ENCODE results near the gene PARG.
A peak's percentile ranks its signal among the peaks of the same experiment; 100 is the strongest.
"Not testable (repeated sequence)": the region's sequence is repeated elsewhere in the genome, so short reads cannot be mapped to it uniquely, and the experiment has no call there.

PARG gene

GRCh38 chr10:49849520-49849919 lies 92.3 kb downstream of the PARG start:
- H2BK12ac ChIP-seq (ENCODE audit: low read length); H3K4ac ChIP-seq (ENCODE audit: low read depth, low read length); H3K23ac ChIP-seq (ENCODE audit: low read length); H3K9ac ChIP-seq (ENCODE audit: low read length); H3K4me1 ChIP-seq (ENCODE audit: control insufficient read depth in 1 of 2, insufficient read depth in 2 of 2, low read length in 2 of 2); H3K79me2 ChIP-seq (ENCODE audit: control insufficient read depth, insufficient read depth, low read length, poor library complexity); H4K12ac ChIP-seq (ENCODE audit: low read depth, low read length); H3K36me3 ChIP-seq (ENCODE audit: control insufficient read depth in 1 of 2, insufficient read depth in 2 of 2, low read length in 2 of 2); H4K8ac ChIP-seq (ENCODE audit: low read depth, low read length); DNase-seq; H3K27me3 ChIP-seq (ENCODE audit: insufficient read depth, low read length); H3K18ac ChIP-seq (ENCODE audit: low read length); H3K79me1 ChIP-seq (ENCODE audit: low read length); H4K91ac ChIP-seq (ENCODE audit: low read depth, low read length); H3K9me3 ChIP-seq (ENCODE audit: insufficient read depth, low read depth, low read length); H2BK120ac ChIP-seq (ENCODE audit: insufficient read depth, low read length, poor library complexity); H3K27ac ChIP-seq (ENCODE audit: low read depth, low read length); H3K4me3 ChIP-seq (ENCODE audit: low read depth, low read length); H2BK5ac ChIP-seq (ENCODE audit: low read depth, low read length, poor library complexity); H3K4me2 ChIP-seq (ENCODE audit: low read length); H2AFZ ChIP-seq (ENCODE audit: insufficient read depth, low read length, poor library complexity); H3K14ac ChIP-seq (ENCODE audit: low read length); H2AK5ac ChIP-seq (ENCODE audit: low read length): not testable (repeated sequence)
- WGBS (ENCODE audit: extremely low coverage, insufficient coverage, insufficient read length): no CpG with 5 or more reads among the region's 4 CpGs

- no peak overlapping the region for H3K9ac ChIP-seq (ENCODE audit: low read length)
- peak overlapping the region; percentile 29 for H3K14ac ChIP-seq (ENCODE audit: low read length)
- no peaks in the 10 kb centered on the region for H3K79me2 ChIP-seq (ENCODE audit: control insufficient read depth, insufficient read depth, low read length, poor library complexity)
- peaks cover 0 to 2% of the 10 kb centered on the region in 2 experiments for H3K4me1 ChIP-seq (ENCODE audit: control insufficient read depth in 1 of 2, insufficient read depth in 2 of 2, low read length in 2 of 2)
- peaks cover 9% of the 10 kb centered on the region for H3K79me1 ChIP-seq (ENCODE audit: low read length)
- no peak for DNase-seq
- H3K9me3 ChIP-seq (ENCODE audit: insufficient read depth, low read depth, low read length): no peaks in the 10 kb centered on the region
- H2AFZ ChIP-seq (ENCODE audit: insufficient read depth, low read length, poor library complexity): no peak overlapping the region
- H3K27ac ChIP-seq (ENCODE audit: low read depth, low read length): no peak overlapping the region
- H2BK5ac ChIP-seq (ENCODE audit: low read depth, low read length, poor library complexity): no peak overlapping the region
- no peaks in the 10 kb centered on the region for H3K27me3 ChIP-seq (ENCODE audit: insufficient read depth, low read length)
- H3K36me3 ChIP-seq (ENCODE audit: control insufficient read depth in 1 of 2, insufficient read depth in 2 of 2, low read length in 2 of 2): peaks cover 0 to 2% of the 10 kb centered on the region in 2 experiments
- no peak overlapping the region for H3K4ac ChIP-seq (ENCODE audit: low read depth, low read length)
- no peak overlapping the region for H2BK12ac ChIP-seq (ENCODE audit: low read length)
- H2BK120ac ChIP-seq (ENCODE audit: insufficient read depth, low read length, poor library complexity): no peak overlapping the region
- H3K4me3 ChIP-seq (ENCODE audit: low read depth, low read length): no peak overlapping the region
- no CpG with 5 or more reads among the region's 7 CpGs for WGBS (ENCODE audit: extremely low coverage, insufficient coverage, insufficient read length)
- no peak overlapping the region for H2AK5ac ChIP-seq (ENCODE audit: low read length)
- no peak overlapping the region for H4K8ac ChIP-seq (ENCODE audit: low read depth, low read length)
- no peak overlapping the region for H4K91ac ChIP-seq (ENCODE audit: low read depth, low read length)
- no peak overlapping the region for H3K23ac ChIP-seq (ENCODE audit: low read length)
- no peak overlapping the region for H3K4me2 ChIP-seq (ENCODE audit: low read length)
- peak overlapping the region; percentile 35 for H3K18ac ChIP-seq (ENCODE audit: low read length)
- no peak overlapping the region for H4K12ac ChIP-seq (ENCODE audit: low read depth, low read length)
Measured at GRCh38 chr10:49844775-49845595, 96.8 kb downstream of the PARG start.

- not testable (repeated sequence) for H2BK5ac ChIP-seq (ENCODE audit: low read depth, low read length, poor library complexity); DNase-seq; H3K4me3 ChIP-seq (ENCODE audit: low read depth, low read length); H3K9ac ChIP-seq (ENCODE audit: low read length); H2BK120ac ChIP-seq (ENCODE audit: insufficient read depth, low read length, poor library complexity); H3K27me3 ChIP-seq (ENCODE audit: insufficient read depth, low read length); H4K91ac ChIP-seq (ENCODE audit: low read depth, low read length); H2BK12ac ChIP-seq (ENCODE audit: low read length); H3K4me1 ChIP-seq (ENCODE audit: control insufficient read depth in 1 of 2, insufficient read depth in 2 of 2, low read length in 2 of 2); H4K8ac ChIP-seq (ENCODE audit: low read depth, low read length); H3K79me2 ChIP-seq (ENCODE audit: control insufficient read depth, insufficient read depth, low read length, poor library complexity); H3K36me3 ChIP-seq (ENCODE audit: control insufficient read depth in 1 of 2, insufficient read depth in 2 of 2, low read length in 2 of 2); H2AFZ ChIP-seq (ENCODE audit: insufficient read depth, low read length, poor library complexity); H3K23ac ChIP-seq (ENCODE audit: low read length); H3K18ac ChIP-seq (ENCODE audit: low read length); H4K12ac ChIP-seq (ENCODE audit: low read depth, low read length); H3K14ac ChIP-seq (ENCODE audit: low read length); H3K4ac ChIP-seq (ENCODE audit: low read depth, low read length); H2AK5ac ChIP-seq (ENCODE audit: low read length); H3K4me2 ChIP-seq (ENCODE audit: low read length); H3K9me3 ChIP-seq (ENCODE audit: insufficient read depth, low read depth, low read length)
- peaks cover 20% of the 10 kb centered on the region for H3K79me1 ChIP-seq (ENCODE audit: low read length)
- peak overlapping the region; percentile 10 for H3K27ac ChIP-seq (ENCODE audit: low read depth, low read length)
Measured at GRCh38 chr10:49842333-49842628, 99.5 kb downstream of the PARG start.

- H3K79me1 ChIP-seq (ENCODE audit: low read length): peaks cover 20% of the 10 kb centered on the region
- peak overlapping the region; percentile 77 for H4K12ac ChIP-seq (ENCODE audit: low read depth, low read length)
- H3K4me3 ChIP-seq (ENCODE audit: low read depth, low read length): no peak overlapping the region
- H3K23ac ChIP-seq (ENCODE audit: low read length): no peak overlapping the region
- peak overlapping the region; percentile 94 for H4K8ac ChIP-seq (ENCODE audit: low read depth, low read length)
- no peaks in the 10 kb centered on the region for H3K79me2 ChIP-seq (ENCODE audit: control insufficient read depth, insufficient read depth, low read length, poor library complexity)
- DNase-seq: no peak
- H3K27ac ChIP-seq (ENCODE audit: low read depth, low read length): peak overlapping the region; percentile 63
- H3K9ac ChIP-seq (ENCODE audit: low read length): no peak overlapping the region
- H2BK120ac ChIP-seq (ENCODE audit: insufficient read depth, low read length, poor library complexity): peak overlapping the region; percentile 96
- H4K91ac ChIP-seq (ENCODE audit: low read depth, low read length): peak overlapping the region; percentile 100
- H3K14ac ChIP-seq (ENCODE audit: low read length): peak overlapping the region; percentile 87
- no peak overlapping the region for H3K4ac ChIP-seq (ENCODE audit: low read depth, low read length)
- H3K27me3 ChIP-seq (ENCODE audit: insufficient read depth, low read length): no peaks in the 10 kb centered on the region
- peaks cover 3 to 6% of the 10 kb centered on the region in 2 experiments for H3K36me3 ChIP-seq (ENCODE audit: control insufficient read depth in 1 of 2, insufficient read depth in 2 of 2, low read length in 2 of 2)
- H3K4me2 ChIP-seq (ENCODE audit: low read length): no peak overlapping the region
- WGBS (ENCODE audit: extremely low coverage, insufficient coverage, insufficient read length): no CpG with 5 or more reads among the region's 11 CpGs
- H2AFZ ChIP-seq (ENCODE audit: insufficient read depth, low read length, poor library complexity): no peak overlapping the region
- peak overlapping the region; percentile 96 for H2BK5ac ChIP-seq (ENCODE audit: low read depth, low read length, poor library complexity)
- no peaks in the 10 kb centered on the region for H3K9me3 ChIP-seq (ENCODE audit: insufficient read depth, low read depth, low read length)
- H3K18ac ChIP-seq (ENCODE audit: low read length): no peak overlapping the region
- peak overlapping the region; percentile 99 for H2AK5ac ChIP-seq (ENCODE audit: low read length)
- H2BK12ac ChIP-seq (ENCODE audit: low read length): peak overlapping the region; percentile 99
- H3K4me1 ChIP-seq (ENCODE audit: control insufficient read depth in 1 of 2, insufficient read depth in 2 of 2, low read length in 2 of 2): peaks cover 3 to 8% of the 10 kb centered on the region in 2 experiments
Measured at GRCh38 chr10:49841615-49842332, 100.1 kb downstream of the PARG start.

Data from trophoblast cell (in vitro differentiated cells and primary cell).